ENCODE results near the gene KCNJ16.
A peak's percentile ranks its signal among the peaks of the same experiment; 100 is the strongest.

The KCNJ16 gene

GRCh38 chr17:70144260-70144846 lies 69.3 kb downstream of the KCNJ16 start:
- TF ChIP-seq CTCF (IDR thresholded peaks at IDR 0.05; ENCODE audit: low read depth, low read length, missing control alignments): peak; percentile 38
- peak; percentile 24 for DNase-seq (ENCODE audit: low read depth)
- no peak overlapping the region for H3K4me3 ChIP-seq (ENCODE audit: low read depth, low read length)
- in situ Hi-C loops (cut with HindIII; ENCODE audit: low sequenced_read_pairs): loop anchor here (25.0 kb wide), 1 partner anchor 557 kb away; no protein-coding TSS in a partner anchor

- no peak for TF ChIP-seq CTCF (IDR thresholded peaks at IDR 0.05; ENCODE audit: low read depth, low read length, missing control alignments)
- no peak overlapping the region for H3K4me3 ChIP-seq (ENCODE audit: low read depth, low read length)
- no peak for DNase-seq (ENCODE audit: low read depth)
- in situ Hi-C loops (cut with HindIII; ENCODE audit: low sequenced_read_pairs): no loop called here
These were observed 78.2 kb downstream of the KCNJ16 start for GRCh38 chr17:70153210-70153609.

GRCh38 chr17:70157151-70157550 lies 82.1 kb downstream of the KCNJ16 start:
- in situ Hi-C loops (cut with HindIII; ENCODE audit: low sequenced_read_pairs): no loop called here
- TF ChIP-seq CTCF (IDR thresholded peaks at IDR 0.05; ENCODE audit: low read depth, low read length, missing control alignments): no peak
- H3K4me3 ChIP-seq (ENCODE audit: low read depth, low read length): no peak overlapping the region
- DNase-seq (ENCODE audit: low read depth): no peak

GRCh38 chr17:70158180-70158579 lies 83.2 kb downstream of the KCNJ16 start:
- TF ChIP-seq CTCF (IDR thresholded peaks at IDR 0.05; ENCODE audit: low read depth, low read length, missing control alignments): no peak
- no peak overlapping the region for H3K4me3 ChIP-seq (ENCODE audit: low read depth, low read length)
- in situ Hi-C loops (cut with HindIII; ENCODE audit: low sequenced_read_pairs): no loop called here
- DNase-seq (ENCODE audit: low read depth): no peak

- no peak for TF ChIP-seq CTCF (IDR thresholded peaks at IDR 0.05; ENCODE audit: low read depth, low read length, missing control alignments)
- DNase-seq (ENCODE audit: low read depth): no peak
- in situ Hi-C loops (cut with HindIII; ENCODE audit: low sequenced_read_pairs): no loop called here
- no peak overlapping the region for H3K4me3 ChIP-seq (ENCODE audit: low read depth, low read length)
These were observed 83.6 kb downstream of the KCNJ16 start for GRCh38 chr17:70158591-70158990.

GRCh38 chr17:70159980-70160379 lies 85.0 kb downstream of the KCNJ16 start:
- no peak for TF ChIP-seq CTCF (IDR thresholded peaks at IDR 0.05; ENCODE audit: low read depth, low read length, missing control alignments)
- no peak for DNase-seq (ENCODE audit: low read depth)
- H3K4me3 ChIP-seq (ENCODE audit: low read depth, low read length): no peak overlapping the region
- in situ Hi-C loops (cut with HindIII; ENCODE audit: low sequenced_read_pairs): no loop called here

Measured in astrocyte of the cerebellum (primary cell).